ENCODE data around the gene SERPINA9.
"Not testable (repeated sequence)": the region's sequence is repeated elsewhere in the genome, so short reads cannot be mapped to it uniquely, and the experiment has no call there.

SERPINA9 gene

DNA sequence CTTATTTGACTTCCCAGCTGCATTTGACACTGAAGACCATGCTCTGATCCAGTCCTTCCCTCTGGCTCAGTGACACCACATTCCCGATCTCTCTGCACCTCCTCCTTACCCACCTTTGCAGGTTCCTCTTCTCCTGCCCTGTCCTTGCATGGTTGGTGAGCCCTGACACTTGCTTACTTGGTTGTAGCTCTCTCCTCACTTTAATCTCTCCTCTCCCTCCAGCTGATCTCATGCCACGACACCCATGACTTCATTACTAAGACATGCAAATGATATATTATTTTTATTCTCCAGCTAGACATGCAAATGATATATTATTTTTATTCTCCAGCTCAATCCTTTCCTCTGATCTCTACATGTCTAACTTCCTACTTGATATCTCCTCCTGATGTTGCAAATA is at the start of gene SERPINA9:
Gene SERPINA9 (minus strand): TSS at position 175 of the 400 bp plus-strand sequence. CDS start 6,357 bp downstream, outside the sequence.
- no peak for FAIRE-seq

DNA sequence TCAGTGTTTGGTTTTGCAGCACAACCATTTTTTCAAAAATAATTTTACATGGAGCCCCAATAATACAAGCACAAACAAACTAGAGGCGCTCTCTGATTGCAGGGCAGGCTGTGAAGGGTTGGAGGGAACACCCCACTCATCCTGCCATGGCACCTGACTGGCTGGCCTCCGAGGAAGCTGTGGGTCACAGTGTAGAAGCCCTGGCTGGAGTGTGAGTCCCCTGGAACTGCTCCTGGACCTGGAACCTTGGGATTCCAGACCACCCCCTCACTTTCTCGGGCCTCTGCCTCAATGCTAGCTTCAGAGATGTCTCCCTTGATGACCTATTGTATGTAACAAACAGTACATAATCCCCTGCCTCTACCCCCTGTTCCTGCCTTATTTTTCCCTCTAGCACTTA is 48.1 kb upstream of the SERPINA9 start:
- FAIRE-seq: no peak

DNA sequence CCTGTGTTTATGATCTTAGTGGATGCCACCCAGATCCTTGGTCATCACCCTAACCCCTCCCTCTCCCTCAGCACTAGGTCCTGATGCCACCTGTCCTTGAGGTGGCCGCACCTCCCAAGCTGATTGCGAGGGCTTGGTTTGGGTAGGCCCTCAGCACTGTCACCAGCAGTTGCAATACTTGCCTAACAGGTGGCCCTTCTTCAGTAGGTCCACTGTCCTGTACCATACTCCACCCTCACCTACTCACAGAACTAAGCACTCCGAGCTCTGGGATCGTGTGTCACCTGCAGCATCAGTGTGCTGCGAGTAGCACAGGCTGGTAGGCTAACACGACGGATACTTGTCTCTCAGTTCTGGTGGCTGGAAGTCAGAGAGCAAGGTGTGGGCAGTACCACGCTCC is 47.3 kb upstream of the SERPINA9 start:
- no peak for FAIRE-seq

- FAIRE-seq: no peak
Measured at GRCh38 chr14:94522115-94522724, 46.2 kb upstream of the SERPINA9 start.

DNA sequence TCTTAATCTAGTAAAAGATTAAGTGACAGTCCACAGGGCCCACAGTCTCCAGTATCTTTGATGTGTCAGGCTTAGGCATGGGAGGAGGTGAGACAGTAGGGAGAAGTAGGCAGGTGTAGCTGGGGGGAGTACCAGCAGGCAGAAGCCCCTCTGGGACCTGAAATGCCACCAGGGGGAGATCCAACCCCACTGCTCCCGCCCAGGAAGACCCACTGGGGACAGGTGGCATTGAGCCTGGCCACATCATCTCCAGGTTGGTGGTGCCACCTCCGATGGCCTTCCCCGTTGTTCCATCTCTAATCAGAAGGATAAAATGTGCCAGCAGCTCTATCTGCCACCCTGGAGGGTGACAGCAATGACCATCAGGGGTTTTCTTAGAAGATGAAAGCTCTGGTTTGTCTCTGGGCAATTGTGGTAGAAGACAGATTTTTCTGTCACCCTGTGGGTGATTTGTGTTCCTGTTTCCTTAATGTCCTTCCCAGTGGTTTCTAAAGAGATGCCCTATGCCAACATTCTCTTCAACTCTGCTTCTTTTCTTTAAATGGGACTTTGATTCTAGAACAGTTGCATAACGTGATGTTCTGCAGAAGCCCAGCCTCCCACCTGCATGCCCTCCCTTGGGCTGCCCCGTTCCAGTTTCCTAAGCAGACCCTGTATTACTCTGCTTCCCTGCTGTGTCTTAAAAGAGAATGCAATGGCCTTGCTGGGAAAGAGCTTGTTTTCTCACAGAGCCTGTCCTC is 45.5 kb upstream of the SERPINA9 start:
- FAIRE-seq: no peak

DNA sequence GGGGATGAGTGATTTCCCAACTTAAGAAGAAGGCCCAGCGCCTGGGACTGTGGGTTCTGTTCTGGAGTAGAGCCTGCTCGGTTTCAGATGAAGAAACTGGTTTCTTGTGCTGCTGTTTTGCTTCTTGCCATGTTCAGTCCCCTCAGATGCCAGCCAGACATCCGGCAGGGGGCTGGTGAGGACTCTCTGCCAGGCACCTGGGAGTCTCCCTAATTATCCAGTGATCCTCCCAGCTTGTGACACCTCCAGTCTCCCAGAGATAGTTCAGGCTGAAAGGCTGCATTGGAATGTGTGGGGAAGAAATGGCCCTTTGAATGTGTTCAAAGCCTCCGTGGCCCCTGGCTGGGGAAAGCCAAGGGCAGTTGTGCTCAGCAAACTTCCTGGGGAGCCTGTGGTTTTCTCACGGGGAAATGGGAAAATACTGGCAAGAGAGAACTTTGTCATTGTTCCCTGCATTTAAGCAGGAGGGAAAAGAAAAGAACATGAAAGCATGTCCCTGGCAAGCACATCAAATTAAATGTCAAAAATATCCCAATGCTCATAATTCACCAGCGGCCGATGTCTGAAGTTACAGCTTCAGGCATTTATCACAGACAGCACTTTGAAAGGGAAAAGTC is 41.8 kb upstream of the SERPINA9 start:
- no peak for FAIRE-seq

GRCh38 chr14:94517248-94517640 is 41.2 kb upstream of the SERPINA9 start:
- no peak for FAIRE-seq

- FAIRE-seq: no peak
Measured at GRCh38 chr14:94515856-94516255, 39.9 kb upstream of the SERPINA9 start.

- no peak for FAIRE-seq
Measured at GRCh38 chr14:94515426-94515825, 39.4 kb upstream of the SERPINA9 start.

- no peak for FAIRE-seq
Measured at GRCh38 chr14:94514351-94514750, 38.4 kb upstream of the SERPINA9 start.

DNA sequence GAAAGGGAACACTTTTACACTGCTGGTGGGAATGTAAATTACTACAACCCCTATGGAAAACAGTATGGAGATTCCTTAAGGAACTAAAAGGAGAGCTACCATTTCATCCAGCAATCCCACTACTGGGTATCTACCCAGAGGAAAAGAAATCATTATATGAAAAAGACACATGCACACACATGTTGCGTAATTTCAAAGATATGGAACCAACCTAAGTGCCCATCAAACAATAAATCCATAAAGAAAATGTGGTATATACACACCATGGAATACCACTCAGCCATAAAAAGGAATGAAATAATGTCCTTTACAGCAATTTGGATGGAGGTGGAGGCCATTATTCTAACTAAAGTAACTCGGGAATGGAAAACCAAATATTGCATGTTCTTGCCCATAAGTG is 34.5 kb upstream of the SERPINA9 start:
- FAIRE-seq: not testable (repeated sequence)

DNA sequence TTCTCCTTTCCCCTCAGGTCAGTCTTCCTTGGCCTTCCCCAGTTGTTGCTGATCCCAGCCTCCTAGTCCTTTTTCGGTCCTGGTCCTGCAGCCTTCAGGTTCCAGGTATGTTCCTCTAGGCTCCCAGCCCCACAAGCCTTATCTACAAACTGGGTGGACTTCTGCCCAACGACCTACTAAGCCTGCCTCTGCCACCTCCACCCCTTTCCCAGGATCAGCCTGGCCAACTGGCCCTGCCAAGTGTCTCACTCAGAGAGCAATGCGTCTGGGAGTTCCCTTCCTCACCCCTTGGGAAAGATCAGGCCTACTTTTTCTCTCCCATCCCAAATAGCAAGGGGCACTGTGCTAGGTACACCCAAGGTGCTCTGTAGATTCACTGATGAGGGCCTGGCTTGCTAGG is 33.4 kb upstream of the SERPINA9 start, which contains the start of gene SERPINA12:
Gene SERPINA12 (minus strand): TSS at position 114 of the 400 bp plus-strand sequence. CDS start 11,072 bp downstream, outside the sequence.
- no peak for FAIRE-seq

GRCh38 chr14:94505641-94506040 is 29.6 kb upstream of the SERPINA9 start:
- no peak for FAIRE-seq

DNA sequence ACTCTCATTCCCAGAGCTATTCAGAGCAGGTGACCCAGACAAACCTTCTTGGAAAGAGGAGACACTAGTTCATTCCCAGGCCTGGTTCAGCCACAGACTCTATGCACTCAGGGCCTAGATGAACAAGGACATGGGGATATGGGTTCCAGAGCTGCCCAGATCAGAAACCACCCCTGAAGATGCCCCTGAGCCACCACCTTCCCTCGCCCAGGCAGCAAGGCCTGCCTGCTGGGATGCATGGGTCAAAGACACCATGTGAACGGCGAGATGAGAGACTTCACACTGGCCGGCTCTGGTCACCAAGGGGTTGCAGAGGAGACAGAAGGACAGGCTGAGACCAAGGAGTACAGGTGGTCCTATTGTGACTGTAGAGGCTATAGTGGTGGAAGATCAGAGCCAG is 29.2 kb upstream of the SERPINA9 start:
- no peak for FAIRE-seq

GRCh38 chr14:94501588-94502516 is 25.9 kb upstream of the SERPINA9 start:
- no peak for FAIRE-seq

GRCh38 chr14:94500264-94500663 is 24.3 kb upstream of the SERPINA9 start:
- FAIRE-seq: no peak

- no peak for FAIRE-seq
Measured at GRCh38 chr14:94499673-94500072, 23.7 kb upstream of the SERPINA9 start.

DNA sequence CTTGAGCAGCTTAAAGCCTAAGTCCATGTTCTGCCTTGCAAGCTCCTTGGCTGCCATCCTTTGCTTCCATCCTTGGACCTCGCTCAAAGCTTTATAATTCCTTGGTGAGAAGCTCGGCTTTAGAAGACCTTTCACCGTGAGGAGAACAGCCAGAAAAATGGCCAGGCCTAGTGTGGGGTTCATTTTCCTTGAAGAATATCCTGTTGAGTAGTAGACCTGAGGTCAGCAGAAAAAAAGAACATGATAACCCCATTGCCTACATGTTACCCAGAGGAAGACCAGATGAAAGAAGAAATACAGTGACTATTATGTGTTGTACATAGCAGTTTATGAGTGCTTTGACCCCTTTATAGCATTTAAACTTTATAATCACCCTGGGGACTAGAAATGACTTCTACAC is 22.2 kb upstream of the SERPINA9 start:
- FAIRE-seq: no peak

DNA sequence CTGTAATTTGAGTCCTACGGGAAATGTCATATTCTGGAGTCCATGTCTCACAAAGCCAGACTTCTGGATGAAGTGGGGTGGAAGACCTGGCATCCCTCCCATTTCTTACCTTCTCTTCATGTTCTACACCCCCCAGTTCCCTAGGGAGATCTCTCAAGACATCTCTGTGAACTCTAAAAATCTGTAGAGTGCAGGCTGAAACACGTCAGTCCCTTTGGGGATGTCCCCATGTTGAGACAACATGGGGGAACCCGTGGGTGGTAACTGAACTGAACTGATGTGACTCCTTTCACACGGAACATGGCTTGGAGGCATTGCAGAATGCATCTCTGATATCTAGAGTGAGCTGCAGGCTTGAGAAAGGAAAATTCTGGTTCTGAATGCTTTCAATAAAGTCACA is 18.1 kb upstream of the SERPINA9 start:
- no peak for FAIRE-seq

- no peak for FAIRE-seq
Measured at GRCh38 chr14:94491511-94491910, 15.5 kb upstream of the SERPINA9 start.

GRCh38 chr14:94489336-94489735 is 13.3 kb upstream of the SERPINA9 start:
- FAIRE-seq: no peak

DNA sequence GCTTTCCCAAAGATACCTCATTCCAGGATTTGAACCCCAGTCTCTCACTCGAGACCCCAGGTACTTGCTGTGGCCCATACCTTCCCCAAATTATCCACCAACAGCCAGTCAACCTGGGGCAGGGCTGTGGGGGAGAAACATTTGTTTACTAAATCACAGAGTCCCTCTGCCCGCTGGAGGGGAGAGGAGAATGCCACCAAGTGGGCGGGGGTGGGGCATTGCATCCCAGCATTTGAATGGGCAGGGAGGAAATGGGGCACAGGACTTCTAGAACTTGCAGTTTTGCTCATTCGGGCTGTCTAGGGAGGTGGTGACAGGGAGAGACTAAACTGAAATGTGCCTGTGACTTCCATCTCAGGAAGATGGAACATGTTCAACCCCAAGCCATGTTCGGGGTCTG is 10.9 kb upstream of the SERPINA9 start:
- no peak for FAIRE-seq

Measured in islet of Langerhans (tissue), 1 donor.